HG02571 (cell line): Measurements from ENCODE around the gene SIAH2.
A peak's percentile ranks its signal among the peaks of the same experiment; 100 is the strongest.

ENCODE experiments used
- ATAC-seq: cut with Tn5 transposase; IDR thresholded peaks from one replicate; pipeline ENCODE4 v1.9.1; 2021; ENCODE audit warnings: mild to moderate bottlenecking, moderate library complexity; ENCODE audit not compliant: unreplicated experiment

Gene SIAH2

DNA sequence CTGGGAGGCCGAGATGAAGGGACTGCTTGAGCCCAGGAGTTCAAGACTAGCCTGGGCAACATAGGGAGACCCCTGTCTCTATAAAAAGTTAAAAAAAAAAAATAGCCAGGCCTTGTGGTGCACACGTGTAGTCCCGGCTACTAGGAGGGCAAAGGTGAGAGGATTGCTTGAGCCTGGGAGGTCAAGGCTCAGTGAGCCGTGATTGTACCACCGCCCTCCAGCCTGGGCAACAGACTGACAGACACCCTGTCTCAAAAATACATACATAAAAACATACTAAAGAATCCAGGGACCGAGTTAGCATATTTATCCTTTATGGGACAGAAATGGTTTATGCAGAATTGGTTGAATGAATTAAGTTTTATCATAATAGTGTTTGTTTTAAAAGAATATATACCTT, 13.7 kb downstream of the SIAH2 start:
- ATAC-seq, result no peak

DNA sequence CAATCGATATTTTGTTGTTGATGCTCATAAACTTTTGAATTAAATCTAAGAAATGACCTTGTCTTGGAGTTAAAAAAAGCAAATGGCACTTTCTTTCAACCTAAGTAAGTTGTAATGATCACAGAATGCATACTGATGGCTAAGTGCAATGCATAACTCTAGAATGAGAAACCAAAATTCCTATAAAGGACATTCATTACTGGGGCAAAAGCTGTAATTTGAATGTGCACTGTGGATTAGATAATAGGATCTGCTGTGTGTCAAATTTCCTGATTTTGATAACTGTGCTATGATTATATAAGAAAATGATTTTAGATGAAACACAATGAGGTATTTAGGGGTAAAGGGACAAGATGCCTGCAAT, 14.3 kb downstream of the SIAH2 start:
- no peak for ATAC-seq

DNA sequence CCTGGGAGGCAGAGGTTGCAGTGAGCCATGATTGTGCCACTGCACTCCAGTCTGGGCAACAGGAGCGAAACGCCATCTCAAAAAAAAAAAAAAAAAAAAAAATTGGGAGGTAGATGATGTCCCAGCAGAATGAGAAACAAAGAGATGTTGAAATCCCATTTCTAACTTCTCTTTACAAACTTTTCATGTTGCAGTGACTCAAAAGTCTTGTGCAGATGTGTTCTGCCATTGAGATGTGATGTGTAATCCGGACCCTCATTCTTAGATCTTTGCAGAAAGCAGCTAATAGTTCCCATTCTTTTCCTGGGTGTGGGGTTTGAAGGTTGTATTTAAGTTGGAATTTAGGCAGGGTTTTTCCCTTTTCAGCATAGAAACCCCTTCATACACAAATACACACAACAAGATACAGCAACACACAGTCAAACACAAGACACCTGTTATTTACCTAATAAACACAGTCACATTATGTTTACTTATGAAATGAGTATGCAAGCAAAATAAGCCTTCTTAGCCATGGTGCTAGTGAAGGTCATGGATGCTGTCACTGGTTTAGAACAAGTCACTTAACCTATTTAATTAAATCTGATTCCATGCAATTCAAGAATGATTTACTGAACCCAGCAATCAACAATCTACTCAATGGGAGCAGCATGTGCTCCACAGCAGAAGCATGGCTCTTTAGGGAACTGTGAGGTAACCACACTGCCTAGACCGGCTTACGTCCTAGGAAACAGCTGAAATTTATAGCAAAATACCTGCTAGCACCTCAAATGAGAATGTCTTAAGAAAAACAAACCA, 14.9 kb downstream of the SIAH2 start:
- ATAC-seq, result no peak

DNA sequence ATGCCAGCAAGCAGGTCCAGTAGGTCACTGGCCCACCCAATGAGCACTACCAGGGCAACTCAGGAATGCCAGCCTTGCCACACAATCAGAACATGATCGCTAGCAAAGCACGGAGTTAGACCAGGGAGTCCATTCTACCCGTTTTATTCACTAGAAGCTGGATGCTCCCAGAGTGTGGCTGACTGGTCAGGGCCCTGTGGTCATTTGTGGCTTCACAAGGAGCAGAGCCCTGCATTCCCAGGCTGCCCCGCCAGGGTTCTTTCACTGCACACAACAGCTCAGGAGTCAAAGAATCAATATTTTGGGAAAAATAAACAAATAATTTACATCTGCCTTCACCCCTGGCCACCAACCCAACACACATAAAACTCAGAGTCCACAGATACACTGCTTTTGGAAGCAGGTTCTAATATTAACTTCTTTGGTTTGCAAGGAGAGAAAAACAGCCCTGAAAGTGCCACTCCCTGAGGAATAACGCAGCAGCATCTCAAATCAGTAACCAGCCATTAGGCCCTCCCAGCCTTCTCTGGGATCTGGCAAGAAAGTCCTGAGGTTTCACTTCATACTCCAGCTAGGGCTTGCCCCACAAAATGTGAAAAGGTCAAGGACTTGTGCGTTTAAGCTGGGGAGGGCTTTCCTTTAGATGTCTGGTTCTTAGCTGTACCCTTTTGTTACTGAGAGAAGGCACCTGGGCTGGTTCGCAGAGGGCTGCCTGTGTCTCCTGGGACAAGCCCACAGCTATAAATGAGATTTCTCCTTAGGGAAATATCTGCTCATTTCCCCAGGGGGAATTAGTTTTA, 16.0 kb downstream of the SIAH2 start:
- no peak for ATAC-seq

DNA sequence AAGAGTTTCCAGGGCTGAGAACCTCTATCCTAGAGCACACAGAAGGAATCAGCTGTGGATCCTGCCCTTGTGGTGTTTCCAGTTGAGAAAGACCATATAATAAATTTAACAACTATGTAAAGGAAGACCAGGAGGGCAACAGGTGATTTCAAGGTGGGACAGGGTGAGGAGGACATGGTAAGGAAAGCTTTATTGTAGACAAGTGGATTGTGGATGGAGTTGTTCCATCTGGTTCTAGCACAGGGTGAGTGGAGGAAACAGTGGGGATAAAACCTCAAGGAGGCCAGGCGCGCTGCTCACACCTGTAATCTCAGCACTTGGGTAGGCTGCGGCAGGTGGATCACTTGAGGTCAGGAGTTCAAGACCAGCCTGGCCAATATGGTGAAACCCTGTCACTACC, 17.1 kb downstream of the SIAH2 start:
- ATAC-seq, result no peak

DNA sequence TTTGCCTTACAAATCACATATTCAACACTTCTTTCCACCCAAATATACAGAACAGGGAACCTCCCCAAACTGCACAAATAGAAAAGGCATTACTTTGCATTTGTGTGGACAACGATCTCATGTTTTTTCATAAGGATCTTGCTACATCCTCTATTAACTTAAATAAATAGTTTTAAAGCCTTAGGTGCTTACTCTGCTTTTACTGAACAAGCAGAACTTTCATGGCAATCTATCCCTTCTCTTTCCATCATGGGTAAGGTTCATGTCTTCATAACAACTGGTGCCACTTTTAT, 18.1 kb downstream of the SIAH2 start:
- ATAC-seq, result no peak

DNA sequence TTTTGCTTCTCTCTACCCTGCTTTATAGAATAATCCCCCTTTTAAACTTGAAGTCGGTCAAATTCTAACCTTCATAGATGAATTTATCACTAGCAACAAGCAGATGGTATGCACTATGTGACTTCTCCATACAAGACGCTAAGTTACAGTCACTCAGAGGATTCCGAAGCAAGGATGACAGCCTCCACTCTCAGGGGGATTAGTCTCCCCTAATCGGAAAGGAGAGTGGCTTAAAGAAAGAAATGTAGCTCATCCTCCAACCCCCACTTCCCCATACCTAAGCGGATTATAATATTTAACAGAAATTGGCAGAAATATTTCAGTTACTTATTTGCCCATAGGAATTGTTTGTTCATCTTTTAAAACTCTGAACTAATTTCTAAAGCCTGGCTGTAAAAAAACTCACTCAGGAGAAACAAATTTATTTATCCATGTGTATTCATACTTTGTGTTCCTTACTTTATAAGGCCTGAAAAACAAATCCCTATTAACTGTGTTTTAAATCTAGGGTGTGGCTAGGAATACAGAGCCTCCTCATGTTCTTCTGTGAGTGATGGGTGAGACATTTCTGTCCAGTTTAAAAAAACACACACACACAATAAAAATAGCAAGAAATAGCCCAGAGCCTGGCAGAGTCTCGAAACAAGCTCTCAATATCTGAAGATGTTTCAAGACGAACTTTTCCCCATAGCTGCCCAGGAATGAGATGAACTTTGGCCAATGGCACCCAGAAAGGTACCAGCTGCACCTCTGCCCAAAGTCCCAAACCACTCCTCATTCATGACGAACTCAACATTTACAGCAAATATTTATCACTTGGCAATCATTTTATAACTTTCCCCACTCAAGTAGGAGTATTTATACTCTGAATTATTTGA, 18.7 kb downstream of the SIAH2 start:
- no peak for ATAC-seq

DNA sequence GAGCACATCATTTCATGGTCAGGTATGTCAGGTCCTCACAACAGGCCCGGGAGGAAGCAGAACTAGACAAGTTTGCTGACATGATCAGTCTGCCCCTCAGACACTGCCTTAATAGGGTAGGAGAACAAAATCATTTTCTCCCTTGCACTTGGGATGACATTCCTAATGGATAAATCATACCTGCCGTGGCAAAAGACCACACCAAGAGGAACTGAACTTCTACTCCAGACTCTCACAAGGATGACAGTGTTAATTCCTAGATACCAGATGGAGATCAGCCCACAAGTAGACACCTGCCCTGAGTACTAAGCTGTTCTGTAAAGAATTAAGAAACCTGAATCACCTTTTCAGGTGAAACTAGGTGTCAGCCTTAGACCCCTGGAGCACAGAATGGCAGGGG, 19.5 kb downstream of the SIAH2 start:
- ATAC-seq, result no peak

DNA sequence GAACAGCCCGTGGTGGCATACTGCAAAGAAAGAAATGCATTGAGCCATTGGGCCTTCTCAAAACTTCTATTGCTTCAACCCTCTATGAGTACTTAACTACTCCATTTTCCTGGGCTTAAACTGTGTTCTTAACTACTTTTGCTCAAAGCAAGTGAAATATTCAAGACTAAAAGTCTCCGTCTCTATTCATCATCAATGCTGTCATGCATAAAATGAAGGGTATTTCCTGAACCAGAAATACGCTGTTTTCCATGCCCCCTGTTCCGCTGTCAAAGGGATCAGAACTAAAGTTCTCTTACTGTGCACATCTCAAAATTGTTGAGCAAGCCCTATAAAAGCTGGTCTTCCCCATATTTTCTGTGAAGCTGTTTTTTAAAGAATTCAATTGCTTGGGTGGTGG, 20.3 kb downstream of the SIAH2 start:
- no peak for ATAC-seq

DNA sequence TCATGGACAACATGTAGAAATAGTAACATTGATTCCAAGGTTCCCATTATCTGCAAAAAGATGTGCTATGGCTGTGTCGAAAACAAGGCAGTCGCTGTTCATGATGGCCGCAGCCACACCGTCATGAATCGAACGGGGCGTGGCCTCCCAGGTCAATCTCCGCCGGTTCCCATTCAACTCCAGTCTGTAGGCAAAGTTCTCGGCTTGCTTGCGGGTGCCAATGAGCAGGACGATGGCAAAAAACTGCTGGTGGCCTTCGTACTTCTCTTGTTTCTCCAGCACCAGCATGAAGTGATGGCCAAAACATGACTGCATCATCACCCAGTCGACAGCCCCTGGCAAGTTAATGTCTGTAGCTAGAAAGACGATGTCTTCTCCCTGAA, 20.8 kb downstream of the SIAH2 start:
- no peak for ATAC-seq

DNA sequence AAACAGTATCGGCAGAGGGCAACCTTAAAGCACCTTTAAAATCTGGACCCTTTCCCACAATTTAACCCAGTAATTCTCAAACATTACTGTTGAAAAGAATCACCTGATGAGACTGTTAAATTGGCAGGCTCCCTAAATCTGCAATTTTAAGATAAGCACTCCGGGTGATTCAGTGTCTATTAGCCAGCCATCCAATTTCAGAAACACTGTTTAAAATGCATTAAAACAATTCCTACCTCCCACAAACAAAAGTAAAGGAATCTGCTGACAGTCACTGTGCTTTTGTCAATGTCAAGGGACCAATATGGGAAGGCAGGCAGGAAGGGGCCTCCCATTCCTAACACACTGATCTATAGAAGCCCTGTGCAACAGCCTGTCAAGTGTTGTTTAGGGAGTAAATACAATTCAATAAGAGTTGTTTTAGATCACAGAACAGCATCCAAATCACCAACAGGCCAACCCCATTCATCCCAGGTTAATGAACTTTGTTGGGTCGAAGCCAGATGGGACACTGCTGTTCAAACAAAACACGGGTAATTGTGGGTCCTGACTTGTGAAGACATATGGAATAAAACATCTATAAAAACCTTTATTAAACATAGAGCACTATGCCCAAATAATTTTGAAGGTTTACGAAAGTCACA, 21.4 kb downstream of the SIAH2 start:
- ATAC-seq, result no peak

DNA sequence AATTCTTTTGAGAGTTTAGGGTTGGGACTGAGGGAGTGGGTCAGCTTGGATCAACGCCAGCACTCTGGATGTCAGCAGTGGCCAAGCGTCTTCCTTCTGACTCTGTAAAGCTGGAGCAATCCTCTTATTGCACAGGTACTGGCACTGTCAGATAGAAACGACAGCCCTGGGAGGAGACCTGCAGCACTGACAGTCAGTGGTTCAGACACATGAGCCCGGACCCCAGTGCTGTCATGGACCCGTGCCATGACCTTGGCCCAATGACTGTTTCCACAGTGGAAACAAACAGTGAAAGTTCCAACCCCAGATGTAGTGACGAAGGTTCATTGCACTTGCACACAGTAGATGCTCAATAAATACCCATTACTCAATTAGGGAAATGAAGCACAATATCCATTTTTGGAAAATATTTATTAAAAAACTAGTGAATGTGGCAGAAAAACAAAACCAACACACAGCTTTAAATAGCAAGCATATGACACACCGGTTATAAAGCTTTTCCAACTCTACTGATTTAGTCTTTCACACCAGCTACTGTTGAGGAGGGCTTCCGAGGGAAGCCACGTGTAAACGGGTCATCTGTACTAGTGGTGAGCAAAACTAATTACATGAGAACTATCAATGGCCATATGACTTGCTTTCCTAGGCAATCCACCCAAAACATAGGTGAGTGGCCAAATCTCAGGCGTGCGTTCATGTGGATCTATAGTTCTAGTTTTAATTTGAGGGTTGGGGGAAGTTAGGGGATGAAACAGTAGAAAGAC, 22.1 kb downstream of the SIAH2 start:
- ATAC-seq, result no peak

DNA sequence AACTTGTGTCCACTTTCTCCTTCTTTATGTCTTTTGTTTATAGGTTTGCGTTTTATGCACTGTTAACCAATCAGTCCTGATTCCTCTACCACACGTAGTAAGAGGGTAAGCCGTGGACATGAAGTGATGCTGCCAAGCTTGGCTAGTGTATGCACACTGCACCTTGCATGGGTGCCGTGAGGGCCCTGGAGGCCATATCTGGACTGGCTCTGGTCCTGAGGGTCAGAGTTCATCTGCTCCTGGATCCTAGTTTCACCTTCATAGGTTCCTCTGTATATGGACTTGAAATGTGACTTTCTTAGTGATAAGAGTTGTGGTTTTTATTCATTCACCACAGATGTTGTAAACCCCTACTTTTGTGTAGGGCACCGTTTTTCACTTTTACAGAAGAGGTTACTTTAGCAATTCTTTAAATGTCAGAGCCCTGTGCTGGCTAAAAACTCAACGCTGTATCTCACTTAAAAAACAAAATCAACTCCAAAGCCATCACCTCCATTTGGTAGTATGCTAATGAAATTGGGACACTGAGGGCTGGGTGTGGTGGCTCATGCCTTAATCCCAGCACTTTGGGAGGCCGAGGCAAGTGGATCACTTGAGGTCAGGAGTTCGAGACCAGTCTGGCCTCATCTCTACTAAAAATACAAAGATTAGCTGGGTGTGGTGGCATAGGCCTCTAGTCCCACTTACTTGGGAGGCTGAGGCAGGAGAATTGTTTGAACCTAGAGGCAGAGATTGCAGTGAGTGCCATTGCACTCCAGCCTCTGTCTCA, 22.9 kb downstream of the SIAH2 start:
- ATAC-seq, result no peak

DNA sequence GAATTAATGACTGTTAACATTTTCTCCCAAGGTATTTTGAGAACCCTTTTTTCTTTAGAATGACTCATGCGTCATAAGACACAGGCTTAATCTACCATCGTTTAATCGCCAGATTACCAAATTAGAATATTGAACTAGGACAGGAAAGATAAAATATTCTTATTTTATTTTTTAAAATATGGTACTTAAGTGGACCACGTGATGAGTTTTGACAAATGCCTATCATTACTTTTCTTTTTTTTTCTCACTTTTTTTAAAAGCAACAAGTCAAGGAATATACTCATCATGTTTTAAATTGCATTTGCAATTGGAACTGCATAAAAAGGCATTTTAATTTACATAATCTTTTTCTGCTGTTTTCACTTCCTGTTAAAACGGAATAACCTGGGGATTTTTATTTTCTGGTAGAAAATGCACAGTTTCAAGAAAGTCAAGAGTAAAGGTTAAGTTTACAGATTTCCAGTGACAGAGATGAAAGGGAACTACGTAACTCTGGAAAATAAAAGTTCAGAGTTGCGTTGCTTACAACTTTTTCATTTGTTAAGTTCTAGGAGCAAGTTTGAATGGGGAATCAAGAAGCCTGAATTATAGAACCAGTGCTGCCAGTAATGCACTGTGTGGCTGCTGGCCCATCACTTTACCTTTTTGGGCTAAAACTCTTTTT, 23.6 kb downstream of the SIAH2 start:
- ATAC-seq, result no peak

DNA sequence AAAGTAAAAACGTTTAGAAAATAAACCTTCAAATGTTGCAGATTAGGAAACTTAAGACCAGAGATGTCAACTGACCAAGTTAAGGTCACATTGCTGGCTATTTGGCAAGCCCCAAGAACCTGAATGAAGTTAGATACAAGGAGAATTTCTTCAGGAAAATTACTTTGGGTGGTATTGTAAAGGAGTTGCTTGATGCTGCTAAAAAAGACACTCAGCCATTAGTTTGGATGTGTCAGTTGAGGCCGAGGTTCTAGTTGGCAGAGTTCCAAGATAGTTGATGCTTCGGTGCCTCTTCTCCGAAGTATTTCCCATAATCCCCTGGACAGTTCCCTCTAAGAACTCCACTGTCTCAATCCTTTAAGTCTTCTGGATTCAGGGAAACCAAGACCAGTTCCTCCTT, 24.3 kb downstream of the SIAH2 start:
- no peak for ATAC-seq

DNA sequence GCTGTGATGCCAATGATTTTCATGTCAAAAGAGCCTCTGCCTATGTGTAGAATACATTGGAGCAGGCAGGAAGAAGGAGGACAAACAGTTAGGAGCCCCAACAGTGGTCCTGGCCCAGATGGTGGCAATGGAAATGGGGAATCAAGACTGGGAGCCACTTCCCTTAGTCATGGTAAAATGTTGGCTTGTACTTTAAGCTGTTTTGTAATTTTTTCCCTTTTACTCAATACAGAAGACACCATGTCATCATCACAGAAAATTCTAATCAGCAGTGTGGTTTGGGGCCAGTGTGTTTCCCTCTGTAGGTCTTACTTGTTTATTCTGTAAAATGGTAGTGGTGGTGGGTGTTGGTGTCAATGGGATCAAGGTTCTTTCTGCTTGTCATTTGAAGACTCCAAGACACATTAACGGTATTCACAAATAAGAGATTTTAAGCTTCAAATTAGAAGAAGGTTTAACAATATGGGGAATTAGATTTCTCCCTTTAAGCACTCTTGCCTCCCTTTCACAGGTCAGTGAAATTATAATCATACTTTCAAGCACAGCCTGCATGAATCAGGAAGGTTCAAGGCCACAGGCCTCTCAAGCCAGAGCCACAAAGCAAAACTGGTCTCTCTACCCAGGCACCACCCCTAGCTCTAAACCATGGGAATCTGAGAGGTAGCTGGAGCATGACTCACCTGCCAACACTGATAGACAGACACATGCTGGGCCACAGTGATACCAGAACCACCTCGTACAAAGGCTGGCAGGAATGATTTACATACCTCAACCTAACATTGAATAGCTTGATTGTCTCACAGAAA, 24.9 kb downstream of the SIAH2 start:
- ATAC-seq, result peak; percentile 41

DNA sequence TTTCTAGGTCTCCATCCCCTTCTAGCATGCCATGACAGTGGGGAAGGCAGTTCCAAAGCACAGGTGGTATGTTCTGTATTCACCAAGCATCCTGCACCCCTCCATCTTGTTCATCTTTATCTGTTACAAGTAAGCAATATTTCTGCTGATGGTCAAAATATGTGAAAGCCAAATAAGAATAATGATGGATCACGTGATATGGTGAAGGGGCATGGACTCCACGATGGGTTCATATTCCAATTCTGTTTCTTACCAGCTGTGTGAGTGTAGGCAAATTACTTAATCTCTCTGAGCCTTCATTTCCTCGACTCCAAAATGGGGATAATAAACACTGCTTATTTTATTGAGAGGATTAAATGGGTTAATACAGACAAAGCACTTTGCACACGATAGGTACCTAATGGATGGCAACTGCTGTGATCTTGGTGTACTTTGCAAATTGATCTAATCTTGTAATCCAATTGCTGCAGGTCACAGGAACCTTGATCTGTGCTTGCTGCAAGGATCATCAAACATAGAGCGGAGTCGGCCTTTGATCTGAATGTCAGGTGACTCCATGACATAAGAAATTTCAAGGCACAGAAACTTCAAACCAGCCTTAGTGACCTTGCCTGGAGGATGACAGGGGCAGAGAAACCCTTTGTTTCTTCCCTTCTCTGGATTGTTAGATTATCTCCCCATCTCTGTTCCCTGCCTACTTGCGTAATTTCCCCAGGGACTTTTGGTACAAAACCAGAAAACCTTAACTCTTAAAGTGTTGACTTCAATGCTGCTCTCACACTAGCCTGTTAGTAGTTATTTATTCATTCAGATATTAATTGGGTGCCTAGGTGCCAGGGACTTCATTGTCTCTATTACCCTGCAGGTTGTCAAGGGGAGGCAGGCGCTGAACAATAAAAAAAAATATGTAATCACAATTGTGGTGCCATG, 25.8 kb downstream of the SIAH2 start:
- no peak for ATAC-seq
